Activated T-cell treated with anti-CD3 and anti-CD28 coated beads, Interleukin-2, amount 50 U/mL, for 72 hours (primary cell): ENCODE results near the gene SERTAD4. TPM values are rescaled to one million over a fixed set of nuclear protein-coding genes. Genes with fewer than 3 reads are reported as not detected.

ENCODE experiments used
- ATAC-seq, 2 donors: fragments of 150-1000 bp; cut with Tn5 transposase; replicated peaks in 1 of 2; 2 replicates each; pipeline ENCODE4 v1.10.0; 2021; ENCODE audit warnings: moderate library complexity in 2 of 2, mild to moderate bottlenecking in 1 of 2
- DNase-seq, 2 donors: peaks; one replicate each; pipeline ENCODE4 v3.0.0; 2021 to 2022; ENCODE audit warnings: mixed read lengths in 1 of 2
- H3K27ac Mint-ChIP-seq: one replicate; pipeline ENCODE4 v1.8.0; 2022; ENCODE audit warnings: mild to moderate bottlenecking, moderate library complexity, mixed read lengths
- H3K27me3 Mint-ChIP-seq: one replicate; pipeline ENCODE4 v1.8.0; 2022; ENCODE audit warnings: low read depth, mixed read lengths
- H3K36me3 Mint-ChIP-seq, 2 donors: one replicate each; pipeline ENCODE4 v1.8.0; 2022; ENCODE audit warnings: mixed read lengths in 2 of 2, mild to moderate bottlenecking in 1 of 2; ENCODE audit not compliant: insufficient read depth in 2 of 2
- H3K4me1 Mint-ChIP-seq: one replicate; pipeline ENCODE4 v1.8.0; 2022; ENCODE audit warnings: low read depth, mixed read lengths
- H3K4me3 Mint-ChIP-seq, 2 donors: one replicate each; pipeline ENCODE4 v1.8.0; 2022; ENCODE audit warnings: mild to moderate bottlenecking in 2 of 2, mixed read lengths in 2 of 2, moderate library complexity in 2 of 2
- H3K9me3 Mint-ChIP-seq, 2 donors: one replicate each; pipeline ENCODE4 v1.8.0; 2022; ENCODE audit warnings: mixed read lengths in 2 of 2
- total RNA-seq, 2 donors: library from RNA; stranded (reverse); gene quantifications; one replicate each; pipeline ENCODE4 v1.2.3, GENCODE V29; 2022

The SERTAD4 gene
- total RNA-seq, 2 donors from 2014 or later, result not detected

DNA sequence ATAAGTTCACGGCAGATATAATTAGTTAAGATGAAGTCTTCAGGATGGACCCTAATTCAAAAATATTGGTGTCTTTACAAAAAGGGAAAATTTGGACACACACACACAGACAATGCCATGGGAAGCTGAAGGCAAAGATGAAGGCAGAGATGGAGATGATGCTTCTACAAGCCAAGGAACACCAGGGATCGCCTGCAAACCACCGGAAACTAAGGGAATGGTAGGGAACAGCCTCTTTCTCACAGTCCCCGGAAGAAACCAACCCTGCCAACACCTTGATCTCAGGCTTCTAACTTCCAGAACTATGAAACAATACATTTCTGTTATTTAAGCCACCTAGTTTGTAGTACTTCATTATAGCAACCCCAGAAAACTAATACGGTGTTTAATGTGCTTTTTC, 15.1 kb upstream of the SERTAD4 start:
- H3K9me3 Mint-ChIP-seq, result no peaks in the 10 kb centered on the region
- no peaks in the 10 kb centered on the region for H3K4me1 Mint-ChIP-seq
- DNase-seq (no peak), ATAC-seq (no peak)
- H3K27me3 Mint-ChIP-seq, result peaks cover 37% of the 10 kb centered on the region
- no peak overlapping the region for H3K27ac Mint-ChIP-seq
- H3K4me3 Mint-ChIP-seq, result no peak overlapping the region
- no peaks in the 10 kb centered on the region for H3K36me3 Mint-ChIP-seq

DNA sequence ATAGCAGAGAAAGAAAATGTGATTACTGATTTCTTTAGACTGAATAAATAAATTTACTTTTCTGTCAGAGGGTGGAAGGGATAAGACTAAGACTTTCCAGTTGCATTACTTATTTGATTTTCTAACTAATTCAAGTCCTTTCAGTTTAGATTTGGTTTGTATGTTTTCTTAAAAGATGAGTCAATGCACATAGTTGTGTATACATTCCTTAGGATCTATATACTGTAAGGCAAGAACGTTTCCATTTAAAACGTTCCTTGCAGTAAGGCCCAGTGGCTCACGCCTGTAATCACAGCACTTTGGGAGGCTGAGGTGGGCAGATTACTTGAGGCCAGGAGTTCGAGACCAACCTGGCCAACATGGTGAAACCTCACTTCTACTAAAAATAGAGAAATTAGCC, 14.5 kb upstream of the SERTAD4 start:
- no peak overlapping the region for H3K4me3 Mint-ChIP-seq
- no peaks in the 10 kb centered on the region for H3K9me3 Mint-ChIP-seq
- DNase-seq (no peak), ATAC-seq (no peak)
- H3K27ac Mint-ChIP-seq, result no peak overlapping the region
- H3K4me1 Mint-ChIP-seq, result no peaks in the 10 kb centered on the region
- H3K36me3 Mint-ChIP-seq, result no peaks in the 10 kb centered on the region
- peaks cover 37% of the 10 kb centered on the region for H3K27me3 Mint-ChIP-seq

DNA sequence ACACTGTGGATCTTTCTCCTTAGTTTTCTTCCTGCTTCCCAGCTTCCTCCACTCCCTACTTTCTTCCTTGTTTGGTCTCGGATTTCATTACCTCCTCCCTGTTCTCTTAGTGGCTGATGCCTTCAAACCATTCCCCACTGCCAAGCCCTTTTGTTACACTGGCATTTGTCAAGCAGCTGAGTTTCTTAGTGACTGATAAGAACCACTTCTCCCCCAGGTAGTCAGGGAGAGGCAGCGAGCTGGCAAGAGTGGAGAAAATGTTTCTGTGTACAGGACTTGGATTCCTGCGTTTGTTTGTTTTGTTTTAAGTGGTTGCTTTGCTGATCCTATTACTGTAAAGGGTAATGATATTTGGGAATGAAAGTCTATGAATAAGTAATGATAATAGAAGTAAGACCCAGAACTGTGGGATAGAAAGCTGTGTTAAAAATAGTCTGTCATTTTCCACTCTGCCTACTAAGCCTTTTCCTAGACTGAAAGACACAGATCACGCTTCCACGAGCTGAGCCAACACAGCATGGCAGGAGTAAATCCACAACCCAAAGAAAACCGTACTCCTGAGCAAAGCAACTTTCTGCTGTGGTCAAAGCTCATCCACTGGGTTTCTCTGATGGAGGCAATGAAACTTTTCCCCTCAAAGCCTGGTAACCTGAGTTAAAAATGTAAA, 10.1 kb upstream of the SERTAD4 start:
- Mint-ChIP-seq H3K4me1 (no peaks in the 10 kb centered on the region), H3K9me3 (no peaks in the 10 kb centered on the region), H3K27ac (no peak overlapping the region), H3K4me3 (no peak overlapping the region), H3K27me3 (peaks cover 26% of the 10 kb centered on the region), H3K36me3 (no peaks in the 10 kb centered on the region)
- DNase-seq, result no peak
- no peak for ATAC-seq

DNA sequence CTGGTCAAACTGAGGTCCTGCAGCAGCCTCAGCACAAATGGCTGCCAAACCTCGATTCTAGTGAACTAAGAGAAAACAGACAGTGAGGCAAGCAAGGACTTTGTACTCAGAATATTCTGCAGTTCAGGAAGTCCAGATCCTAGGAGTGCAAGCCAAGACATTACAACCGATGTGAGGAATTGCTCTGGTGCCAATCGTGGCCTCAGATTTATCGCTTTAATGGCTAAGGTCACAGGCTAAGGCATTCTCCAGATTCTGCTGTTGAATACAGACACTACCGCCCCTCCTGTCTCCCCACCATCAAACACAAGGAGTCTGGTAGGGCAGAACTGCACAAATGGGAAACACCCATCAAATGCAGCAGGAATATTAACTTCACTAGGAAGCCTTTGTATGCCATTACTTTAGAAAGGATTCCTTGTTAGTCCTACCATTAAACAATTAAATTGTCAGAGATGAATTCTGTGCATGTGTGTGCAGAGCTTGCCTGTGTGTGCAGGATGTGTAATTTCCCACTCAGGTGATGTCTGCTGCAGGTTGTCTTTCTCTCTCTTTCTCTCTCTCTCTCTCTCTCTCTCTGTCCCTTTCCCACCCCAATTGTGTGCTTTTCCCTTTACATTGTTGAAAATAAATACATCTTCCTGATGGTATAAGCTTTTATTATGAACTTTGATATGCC, 9.2 kb upstream of the SERTAD4 start:
- Mint-ChIP-seq H3K9me3 (no peaks in the 10 kb centered on the region), H3K4me1 (no peaks in the 10 kb centered on the region), H3K27me3 (peaks cover 20% of the 10 kb centered on the region), H3K4me3 (no peak overlapping the region), H3K36me3 (no peaks in the 10 kb centered on the region), H3K27ac (no peak overlapping the region)
- DNase-seq (no peak), ATAC-seq (no peak)

DNA sequence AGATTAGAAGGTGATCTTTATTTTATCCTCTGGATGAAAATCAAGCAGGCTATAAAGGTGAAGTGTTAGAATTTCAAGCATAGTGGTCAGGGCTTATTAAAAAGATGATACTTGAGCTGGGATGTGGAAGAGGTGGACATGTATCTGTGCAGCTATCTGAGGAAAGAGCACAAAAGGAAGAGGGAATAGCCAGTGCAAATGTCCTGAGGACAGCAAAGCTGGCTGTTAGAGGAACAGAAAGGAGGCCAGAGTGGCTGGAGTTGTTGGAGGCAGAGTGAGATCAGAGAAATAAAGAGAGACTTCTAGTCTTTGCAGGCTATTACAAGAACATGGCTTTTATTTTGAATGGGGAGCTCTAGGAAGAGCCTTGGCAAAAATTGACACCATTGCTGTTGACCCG, 4.4 kb upstream of the SERTAD4 start:
- Mint-ChIP-seq H3K27ac (no peak overlapping the region), H3K27me3 (peaks cover 32% of the 10 kb centered on the region), H3K36me3 (peaks cover 1% of the 10 kb centered on the region in 2 donors), H3K9me3 (no peaks in the 10 kb centered on the region), H3K4me1 (no peaks in the 10 kb centered on the region), H3K4me3 (no peak overlapping the region)
- ATAC-seq (no peak), DNase-seq (no peak)

DNA sequence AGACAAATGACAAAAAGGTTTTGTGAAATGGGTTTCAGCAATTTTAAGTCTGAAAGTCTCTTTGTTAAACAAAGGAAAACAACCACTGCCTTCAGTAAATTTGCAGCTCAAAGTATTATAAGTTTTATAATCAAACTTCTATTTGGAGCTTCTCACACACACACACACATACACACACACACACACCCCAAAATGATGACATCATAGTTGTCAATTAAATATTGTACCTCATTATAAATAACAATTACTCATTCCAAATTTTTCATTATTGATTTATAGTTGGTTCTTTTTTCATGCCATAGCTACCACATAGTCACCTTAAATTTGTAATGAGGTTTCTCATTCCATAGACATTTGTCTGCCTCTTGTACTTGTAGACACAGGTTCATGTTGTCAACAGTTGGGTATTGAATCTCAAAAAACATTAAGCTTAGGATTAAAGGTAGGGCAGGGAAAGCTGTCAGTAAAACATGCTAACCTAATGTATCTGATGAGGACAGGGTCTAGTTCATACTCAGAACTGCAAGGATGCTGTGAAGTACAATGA, 2.4 kb upstream of the SERTAD4 start:
- Mint-ChIP-seq H3K9me3 (no peaks in the 10 kb centered on the region), H3K4me1 (peaks cover 4% of the 10 kb centered on the region), H3K27me3 (peaks cover 36% of the 10 kb centered on the region), H3K4me3 (no peak overlapping the region), H3K36me3 (peaks cover 1% of the 10 kb centered on the region in 2 donors), H3K27ac (no peak overlapping the region)
- DNase-seq (no peak), ATAC-seq (no peak)

DNA sequence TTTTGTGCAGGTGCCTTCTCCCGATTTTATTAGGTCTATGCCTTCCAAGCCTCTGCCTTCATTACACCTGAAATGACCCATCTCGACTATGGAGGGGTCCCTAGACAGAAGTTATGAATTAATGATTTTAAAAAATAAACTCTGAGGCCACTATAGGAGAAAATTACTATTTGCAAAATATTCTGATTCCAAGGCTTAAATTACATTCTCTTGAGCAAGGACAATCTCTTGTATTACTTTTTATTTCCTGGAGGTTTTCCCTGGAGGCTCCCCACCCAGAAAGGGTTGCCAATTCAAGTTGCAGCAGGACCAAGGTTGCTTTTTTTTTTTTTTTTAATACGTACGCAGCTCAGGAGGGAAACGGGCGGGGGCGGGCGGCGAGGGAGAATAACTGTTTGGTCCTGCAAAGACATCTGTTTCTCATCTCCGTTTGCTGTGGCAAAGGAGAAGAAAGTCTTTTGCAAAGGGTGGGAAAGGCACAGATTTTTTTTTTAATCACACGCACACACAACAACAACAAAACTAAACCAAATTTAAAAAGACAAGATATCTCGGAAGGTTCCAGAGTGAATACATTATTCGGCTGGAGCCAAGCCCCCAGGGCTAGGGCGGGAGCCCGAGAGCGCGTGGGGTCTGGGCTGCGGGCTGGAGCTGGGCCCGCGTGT, 618 bp upstream of the SERTAD4 start:
- Mint-ChIP-seq H3K27me3 (peaks cover 54% of the 10 kb centered on the region), H3K4me3 (peak overlapping the region; percentile 80 to 81), H3K4me1 (peaks cover 9% of the 10 kb centered on the region), H3K27ac (no peak overlapping the region), H3K36me3 (peaks cover 1% of the 10 kb centered on the region in 2 donors), H3K9me3 (no peaks in the 10 kb centered on the region)
- ATAC-seq, result no peak
- no peak for DNase-seq

DNA sequence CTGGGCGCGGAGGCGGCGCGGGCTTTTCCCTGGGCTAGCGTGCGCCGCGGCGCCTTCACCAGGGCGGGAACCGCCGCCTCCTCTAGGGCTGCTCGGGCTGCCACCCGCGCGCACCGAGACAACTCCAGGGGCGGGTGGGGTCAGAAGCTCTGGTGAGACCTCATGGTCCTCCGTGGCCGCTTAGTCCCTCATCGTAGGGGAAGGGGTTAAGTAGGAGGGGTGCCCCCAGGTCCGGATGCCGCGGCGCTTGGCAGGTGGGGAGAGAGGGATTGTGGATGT, 559 bp downstream of the SERTAD4 start:
- ATAC-seq, result peak; percentile 62 to 63
- H3K4me1 Mint-ChIP-seq, result peaks cover 9% of the 10 kb centered on the region
- peak overlapping the region; percentile 65 to 68 for H3K4me3 Mint-ChIP-seq
- peaks cover 1% of the 10 kb centered on the region in 2 donors for H3K36me3 Mint-ChIP-seq
- H3K27me3 Mint-ChIP-seq, result peaks cover 62% of the 10 kb centered on the region
- no peak overlapping the region for H3K27ac Mint-ChIP-seq
- H3K9me3 Mint-ChIP-seq, result no peaks in the 10 kb centered on the region
- peak; percentile 16 to 23 for DNase-seq

DNA sequence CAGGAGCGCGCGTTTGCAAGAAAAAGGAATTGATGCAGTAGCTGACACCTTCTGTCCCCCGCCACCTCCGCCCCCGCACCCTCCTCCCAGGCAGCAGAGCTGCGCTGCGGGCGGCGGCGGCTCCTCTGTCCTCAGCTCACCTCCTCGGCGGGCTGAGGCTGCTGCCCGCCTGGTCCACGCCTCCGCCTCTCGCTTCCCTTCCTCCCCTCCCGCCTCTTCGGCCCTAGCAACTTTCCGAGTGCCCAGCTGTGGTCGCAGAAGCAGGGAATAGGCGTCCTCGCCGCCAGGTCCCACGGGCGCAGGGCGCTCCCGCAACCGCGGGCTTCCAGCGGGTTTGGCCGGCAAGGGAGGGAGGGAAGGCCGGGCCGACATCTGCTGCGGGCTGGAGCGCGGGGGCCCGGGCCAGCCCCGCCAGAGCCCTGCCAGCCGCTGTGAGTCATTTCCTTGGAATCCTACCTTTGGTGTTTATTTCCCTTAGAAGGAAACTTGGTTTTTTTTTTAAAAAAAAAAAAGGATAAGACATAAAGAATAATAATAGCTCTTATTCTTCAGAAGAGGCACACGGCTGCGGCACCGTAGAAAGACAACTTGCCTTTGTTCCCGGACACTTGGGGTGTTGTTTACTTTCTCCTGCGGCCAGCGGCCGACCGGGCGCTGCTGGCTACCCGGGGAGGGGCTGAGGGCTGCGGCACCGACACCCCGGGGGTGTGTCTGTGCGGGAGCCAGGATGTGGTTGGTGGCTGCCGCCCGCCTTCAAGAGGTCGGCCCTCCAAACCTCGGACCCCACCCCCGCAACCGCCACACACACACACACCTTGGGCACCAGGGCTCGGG, 1.1 kb downstream of the SERTAD4 start:
- Mint-ChIP-seq H3K9me3 (no peaks in the 10 kb centered on the region), H3K4me1 (peaks cover 9% of the 10 kb centered on the region), H3K36me3 (peaks cover 1% of the 10 kb centered on the region in 2 donors), H3K27me3 (peaks cover 62% of the 10 kb centered on the region), H3K27ac (no peak overlapping the region), H3K4me3 (peak overlapping the region; percentile 65 to 68)
- ATAC-seq (peak; percentile 56 to 66), DNase-seq (peak; percentile 24 to 42)

DNA sequence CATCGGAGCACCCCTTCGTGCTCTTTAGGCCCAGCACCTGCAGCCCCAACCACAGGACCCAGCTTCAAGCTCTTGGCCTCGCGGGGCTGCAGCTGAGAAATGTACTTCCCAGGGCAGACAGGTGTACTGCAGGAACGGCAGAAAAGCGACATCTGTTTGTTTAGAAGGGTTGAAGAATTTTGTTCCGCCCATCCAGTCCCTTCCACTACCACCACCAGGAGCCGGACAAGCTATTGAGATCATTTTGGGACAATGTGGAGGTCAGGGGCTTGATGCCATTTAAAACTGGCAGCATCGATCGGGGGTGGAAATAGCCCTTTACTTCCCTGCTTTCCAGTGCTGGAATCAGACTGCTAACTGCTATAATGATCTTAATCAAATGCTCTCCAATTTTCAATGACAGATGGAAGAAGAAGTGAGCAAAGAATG, 1.7 kb downstream of the SERTAD4 start:
- no peak for DNase-seq
- no peak for ATAC-seq
- H3K4me1 Mint-ChIP-seq, result peaks cover 9% of the 10 kb centered on the region
- H3K36me3 Mint-ChIP-seq, result peaks cover 1% of the 10 kb centered on the region in 2 donors
- H3K27me3 Mint-ChIP-seq, result peaks cover 62% of the 10 kb centered on the region
- H3K9me3 Mint-ChIP-seq, result no peaks in the 10 kb centered on the region
- H3K4me3 Mint-ChIP-seq, result peak overlapping the region; percentile 2 to 68
- H3K27ac Mint-ChIP-seq, result no peak overlapping the region

DNA sequence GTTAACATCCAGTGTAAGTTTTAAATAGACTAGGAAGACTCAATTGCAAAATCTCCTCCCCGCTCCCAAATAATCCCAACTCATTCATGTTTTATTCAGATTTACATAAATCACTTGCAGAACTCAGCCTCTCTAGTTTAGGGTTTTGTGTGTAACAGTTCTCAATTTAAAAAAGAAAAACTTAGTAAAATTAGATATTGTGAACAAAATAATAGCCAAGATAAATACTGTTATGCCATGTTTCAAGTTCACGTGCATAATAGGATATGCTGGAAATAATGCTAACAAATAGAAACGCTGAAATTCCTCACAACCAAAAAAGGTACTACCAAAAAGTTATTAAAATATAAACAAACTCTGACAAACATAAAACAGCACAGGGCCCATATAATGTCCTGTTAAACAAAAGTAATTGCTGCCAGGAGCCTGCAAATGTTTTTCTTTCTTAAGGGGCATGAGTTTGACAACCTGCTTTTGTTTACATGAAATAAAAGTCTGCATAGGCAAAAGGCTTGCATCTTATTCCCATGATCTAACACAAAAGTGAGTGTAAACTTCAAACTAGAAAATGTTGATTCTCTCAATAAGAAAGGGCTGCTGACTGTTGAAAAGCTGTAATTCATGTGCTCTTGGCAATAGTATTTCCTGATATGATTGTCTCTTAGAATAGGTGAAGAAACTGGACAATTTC, 2.9 kb downstream of the SERTAD4 start:
- ATAC-seq (no peak), DNase-seq (no peak)
- no peaks in the 10 kb centered on the region for H3K9me3 Mint-ChIP-seq
- H3K36me3 Mint-ChIP-seq, result peaks cover 1% of the 10 kb centered on the region in 2 donors
- H3K4me1 Mint-ChIP-seq, result peaks cover 9% of the 10 kb centered on the region
- peaks cover 67% of the 10 kb centered on the region for H3K27me3 Mint-ChIP-seq
- no peak overlapping the region for H3K27ac Mint-ChIP-seq
- H3K4me3 Mint-ChIP-seq, result no peak overlapping the region

DNA sequence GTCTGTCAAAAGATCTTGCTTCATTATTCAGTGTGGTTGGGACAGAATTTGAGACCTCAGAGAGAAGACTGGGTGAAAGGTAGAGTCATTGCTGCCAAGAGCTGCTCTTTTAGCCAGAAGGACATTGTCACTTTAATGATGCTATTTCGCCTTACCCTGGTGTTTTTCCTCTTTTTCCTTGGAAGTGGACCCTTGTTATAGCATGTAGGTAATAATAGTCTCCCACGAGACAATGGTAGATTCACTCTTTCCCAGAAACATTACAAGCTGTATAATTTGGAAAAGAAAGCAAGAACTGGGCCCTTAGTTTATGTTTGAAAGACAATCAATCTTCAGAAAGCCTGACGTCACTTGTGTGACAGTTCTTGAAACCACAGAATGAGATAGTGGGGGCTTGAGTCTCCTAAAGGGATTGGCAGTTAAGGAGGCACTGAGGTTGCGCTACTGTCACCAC, 3.8 kb downstream of the SERTAD4 start:
- no peak overlapping the region for H3K27ac Mint-ChIP-seq
- H3K36me3 Mint-ChIP-seq, result peaks cover 1% of the 10 kb centered on the region in 2 donors
- no peak for ATAC-seq

More for the DNA sequence above, 3.8 kb downstream of the SERTAD4 start:
- H3K4me3 Mint-ChIP-seq, result no peak overlapping the region
- peaks cover 9% of the 10 kb centered on the region for H3K4me1 Mint-ChIP-seq
- peaks cover 66% of the 10 kb centered on the region for H3K27me3 Mint-ChIP-seq
- DNase-seq, result no peak
- H3K9me3 Mint-ChIP-seq, result no peaks in the 10 kb centered on the region
